ENCODE measurements around the gene TMEM270.

The TMEM270 gene

GRCh38 chr7:73885433-73885974 lies 24.5 kb downstream of the TMEM270 start:
- Histone ChIP-seq H3K27ac (ENCODE audit: low read depth, low read length) (no peak overlapping the region), H3K9me3 (ENCODE audit: control insufficient read depth, insufficient read depth, low read length) (no peaks in the 10 kb centered on the region), H3K4me3 (ENCODE audit: low read length) (no peak overlapping the region), H3K79me2 (ENCODE audit: control insufficient read depth, low read length) (no peaks in the 10 kb centered on the region), H3K36me3 (ENCODE audit: control insufficient read depth, low read length) (no peaks in the 10 kb centered on the region), H3K4me2 (ENCODE audit: low read length) (no peak overlapping the region), H3K9me2 (replicated peaks; ENCODE audit: control insufficient read depth, low read length) (no peaks in the 10 kb centered on the region), H3K27me3 (ENCODE audit: control insufficient read depth, low read length) (peaks cover 7% of the 10 kb centered on the region; the same call in 1 of the 2 replicates), H3F3A (ENCODE audit: control insufficient read depth, insufficient read depth) (no peaks in the 10 kb centered on the region), H3K4me1 (ENCODE audit: control insufficient read depth, low read length) (no peaks in the 10 kb centered on the region), H4K20me1 (ENCODE audit: control insufficient read depth, insufficient read depth, low read depth, low read length) (no peaks in the 10 kb centered on the region)
- TF ChIP-seq EZH2phosphoT487 (IDR thresholded peaks at IDR 0.05; ENCODE audit: borderline replicate concordance, low read length) = no peak
- TF ChIP-seq CTCF (IDR thresholded peaks at IDR 0.05; ENCODE audit: low read depth, low read length, poor library complexity, severe bottlenecking) = no peak

GRCh38 chr7:73885975-73886798 lies 25.2 kb downstream of the TMEM270 start:
- no peak overlapping the region for H3K27ac ChIP-seq (ENCODE audit: low read depth, low read length)
- no peaks in the 10 kb centered on the region for H3K9me2 ChIP-seq (replicated peaks; ENCODE audit: control insufficient read depth, low read length)
- H3K9me3 ChIP-seq (ENCODE audit: control insufficient read depth, insufficient read depth, low read length) = no peaks in the 10 kb centered on the region
- no peaks in the 10 kb centered on the region for H3K36me3 ChIP-seq (ENCODE audit: control insufficient read depth, low read length)
- H3K4me2 ChIP-seq (ENCODE audit: low read length) = no peak overlapping the region
- H3K27me3 ChIP-seq (ENCODE audit: control insufficient read depth, low read length) = peaks cover 7% of the 10 kb centered on the region; the same call in 1 of the 2 replicates
- no peaks in the 10 kb centered on the region for H3K79me2 ChIP-seq (ENCODE audit: control insufficient read depth, low read length)
- no peaks in the 10 kb centered on the region for H3F3A ChIP-seq (ENCODE audit: control insufficient read depth, insufficient read depth)
- H3K4me3 ChIP-seq (ENCODE audit: low read length) = no peak overlapping the region
- TF ChIP-seq EZH2phosphoT487 (IDR thresholded peaks at IDR 0.05; ENCODE audit: borderline replicate concordance, low read length) (no peak), CTCF (IDR thresholded peaks at IDR 0.05; ENCODE audit: low read depth, low read length, poor library complexity, severe bottlenecking) (no peak)
- H3K4me1 ChIP-seq (ENCODE audit: control insufficient read depth, low read length) = no peaks in the 10 kb centered on the region
- no peaks in the 10 kb centered on the region for H4K20me1 ChIP-seq (ENCODE audit: control insufficient read depth, insufficient read depth, low read depth, low read length)

GRCh38 chr7:73887762-73888161 lies 26.8 kb downstream of the TMEM270 start:
- Histone ChIP-seq H3K4me3 (ENCODE audit: low read length) (no peak overlapping the region), H3K4me1 (ENCODE audit: control insufficient read depth, low read length) (no peaks in the 10 kb centered on the region), H3K9me3 (ENCODE audit: control insufficient read depth, insufficient read depth, low read length) (no peaks in the 10 kb centered on the region), H3K36me3 (ENCODE audit: control insufficient read depth, low read length) (no peaks in the 10 kb centered on the region), H3F3A (ENCODE audit: control insufficient read depth, insufficient read depth) (no peaks in the 10 kb centered on the region), H3K27me3 (ENCODE audit: control insufficient read depth, low read length) (peaks cover 7% of the 10 kb centered on the region; the same call in 1 of the 2 replicates), H3K27ac (ENCODE audit: low read depth, low read length) (no peak overlapping the region), H4K20me1 (ENCODE audit: control insufficient read depth, insufficient read depth, low read depth, low read length) (no peaks in the 10 kb centered on the region), H3K9me2 (replicated peaks; ENCODE audit: control insufficient read depth, low read length) (no peaks in the 10 kb centered on the region), H3K79me2 (ENCODE audit: control insufficient read depth, low read length) (no peaks in the 10 kb centered on the region), H3K4me2 (ENCODE audit: low read length) (no peak overlapping the region)
- no peak for TF ChIP-seq CTCF (IDR thresholded peaks at IDR 0.05; ENCODE audit: low read depth, low read length, poor library complexity, severe bottlenecking)
- TF ChIP-seq EZH2phosphoT487 (IDR thresholded peaks at IDR 0.05; ENCODE audit: borderline replicate concordance, low read length) = no peak

All from DOHH2 (cell line).